ENCODE measurements around the gene TSR3. TPM values are rescaled to one million over a fixed set of nuclear protein-coding genes. Genes with fewer than 3 reads are reported as not detected.

TSR3 gene
- total RNA-seq, 4 donors from 2014 or later, result 42.4 to 78.5 (median 61.9) TPM

DNA sequence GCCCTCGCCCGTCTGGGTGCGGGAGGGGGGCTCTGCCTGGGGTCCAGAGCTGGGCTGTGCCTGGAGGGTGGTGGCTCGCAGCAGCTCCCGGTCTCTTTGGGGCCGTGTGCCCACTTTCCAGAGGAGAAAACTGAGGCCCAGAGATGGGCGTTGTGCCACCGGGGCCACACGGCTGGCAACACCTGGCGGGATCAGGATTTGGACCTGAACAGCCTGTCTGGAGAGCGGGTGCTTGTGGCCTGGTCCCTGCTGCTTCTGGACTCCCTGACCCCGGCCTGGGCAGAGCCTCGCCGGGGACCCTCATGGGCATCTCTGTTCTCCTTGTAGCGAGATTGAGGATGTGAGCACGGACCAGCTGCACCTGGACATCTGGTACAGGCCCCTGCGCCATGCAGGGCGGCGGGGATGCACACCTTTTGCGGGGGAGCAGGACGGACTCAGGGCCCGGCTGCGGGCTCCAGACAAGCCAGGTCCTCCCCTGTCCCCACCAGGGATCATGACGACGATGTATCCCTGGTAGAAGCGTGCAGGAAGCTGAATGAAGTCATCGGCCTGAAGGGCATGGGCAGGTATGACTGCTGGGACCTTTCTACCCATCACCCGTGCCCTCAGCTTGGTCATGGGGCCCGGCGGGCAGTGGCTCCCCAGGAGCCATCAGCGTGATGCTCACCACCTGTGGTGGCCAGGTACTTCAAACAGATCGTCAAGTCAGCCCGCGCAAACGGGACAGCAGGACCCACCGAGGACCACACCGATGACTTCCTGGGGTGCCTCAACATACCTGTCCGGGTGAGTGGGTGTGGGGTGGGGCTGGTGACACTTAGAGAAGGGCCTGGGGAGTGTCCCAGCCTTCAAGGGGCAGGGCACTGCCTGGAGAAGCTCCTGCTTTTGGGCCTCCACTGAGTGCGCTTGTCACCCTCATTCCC, 9.9 kb downstream of the TSR3 start:
- ATAC-seq (ENCODE audit: low FRiP score) (no peak), DNase-seq (ENCODE audit: low spot score) (no peak)
- TF ChIP-seq, protein P1, sequence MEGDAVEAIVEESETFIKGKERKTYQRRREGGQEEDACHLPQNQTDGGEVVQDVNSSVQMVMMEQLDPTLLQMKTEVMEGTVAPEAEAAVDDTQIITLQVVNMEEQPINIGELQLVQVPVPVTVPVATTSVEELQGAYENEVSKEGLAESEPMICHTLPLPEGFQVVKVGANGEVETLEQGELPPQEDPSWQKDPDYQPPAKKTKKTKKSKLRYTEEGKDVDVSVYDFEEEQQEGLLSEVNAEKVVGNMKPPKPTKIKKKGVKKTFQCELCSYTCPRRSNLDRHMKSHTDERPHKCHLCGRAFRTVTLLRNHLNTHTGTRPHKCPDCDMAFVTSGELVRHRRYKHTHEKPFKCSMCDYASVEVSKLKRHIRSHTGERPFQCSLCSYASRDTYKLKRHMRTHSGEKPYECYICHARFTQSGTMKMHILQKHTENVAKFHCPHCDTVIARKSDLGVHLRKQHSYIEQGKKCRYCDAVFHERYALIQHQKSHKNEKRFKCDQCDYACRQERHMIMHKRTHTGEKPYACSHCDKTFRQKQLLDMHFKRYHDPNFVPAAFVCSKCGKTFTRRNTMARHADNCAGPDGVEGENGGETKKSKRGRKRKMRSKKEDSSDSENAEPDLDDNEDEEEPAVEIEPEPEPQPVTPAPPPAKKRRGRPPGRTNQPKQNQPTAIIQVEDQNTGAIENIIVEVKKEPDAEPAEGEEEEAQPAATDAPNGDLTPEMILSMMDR (IDR thresholded peaks at IDR 0.05), result no peak

DNA sequence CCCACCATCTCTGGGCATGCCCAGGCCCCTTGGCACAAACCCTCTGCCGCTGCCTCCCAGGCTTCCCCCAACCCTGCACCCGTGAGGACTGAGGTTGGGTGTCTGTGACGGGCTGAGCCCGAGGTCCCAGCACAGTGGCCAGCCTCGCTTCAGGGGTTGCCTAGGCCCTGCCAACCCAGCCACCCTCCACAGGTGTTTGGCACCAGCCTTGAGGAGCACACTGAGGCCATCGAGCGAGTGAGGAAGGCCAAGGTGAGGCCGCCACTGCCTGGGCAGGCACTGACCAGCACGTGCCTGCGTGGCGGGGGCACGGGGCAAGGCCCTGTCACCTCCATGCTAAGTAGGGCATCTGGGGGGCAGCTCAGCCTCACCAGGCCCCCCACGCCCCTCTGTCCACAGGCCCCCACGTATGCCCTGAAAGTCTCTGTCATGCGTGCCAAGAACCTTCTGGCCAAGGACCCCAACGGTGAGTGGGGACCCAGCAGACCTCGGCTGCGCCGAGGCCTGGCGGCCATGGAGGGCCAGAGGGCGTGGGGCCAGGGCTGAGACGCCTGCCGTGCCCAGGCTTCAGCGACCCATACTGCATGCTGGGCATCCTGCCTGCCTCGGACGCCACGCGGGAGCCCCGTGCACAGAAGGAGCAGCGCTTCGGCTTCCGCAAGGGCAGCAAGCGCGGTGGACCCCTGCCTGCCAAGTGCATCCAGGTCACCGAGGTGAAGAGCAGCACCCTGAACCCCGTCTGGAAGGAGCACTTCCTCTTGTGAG, 10.8 kb downstream of the TSR3 start:
- TF ChIP-seq, protein P1 (IDR thresholded peaks at IDR 0.05), result no peak
- DNase-seq (ENCODE audit: low spot score) (no peak), ATAC-seq (ENCODE audit: low FRiP score) (no peak)

DNA sequence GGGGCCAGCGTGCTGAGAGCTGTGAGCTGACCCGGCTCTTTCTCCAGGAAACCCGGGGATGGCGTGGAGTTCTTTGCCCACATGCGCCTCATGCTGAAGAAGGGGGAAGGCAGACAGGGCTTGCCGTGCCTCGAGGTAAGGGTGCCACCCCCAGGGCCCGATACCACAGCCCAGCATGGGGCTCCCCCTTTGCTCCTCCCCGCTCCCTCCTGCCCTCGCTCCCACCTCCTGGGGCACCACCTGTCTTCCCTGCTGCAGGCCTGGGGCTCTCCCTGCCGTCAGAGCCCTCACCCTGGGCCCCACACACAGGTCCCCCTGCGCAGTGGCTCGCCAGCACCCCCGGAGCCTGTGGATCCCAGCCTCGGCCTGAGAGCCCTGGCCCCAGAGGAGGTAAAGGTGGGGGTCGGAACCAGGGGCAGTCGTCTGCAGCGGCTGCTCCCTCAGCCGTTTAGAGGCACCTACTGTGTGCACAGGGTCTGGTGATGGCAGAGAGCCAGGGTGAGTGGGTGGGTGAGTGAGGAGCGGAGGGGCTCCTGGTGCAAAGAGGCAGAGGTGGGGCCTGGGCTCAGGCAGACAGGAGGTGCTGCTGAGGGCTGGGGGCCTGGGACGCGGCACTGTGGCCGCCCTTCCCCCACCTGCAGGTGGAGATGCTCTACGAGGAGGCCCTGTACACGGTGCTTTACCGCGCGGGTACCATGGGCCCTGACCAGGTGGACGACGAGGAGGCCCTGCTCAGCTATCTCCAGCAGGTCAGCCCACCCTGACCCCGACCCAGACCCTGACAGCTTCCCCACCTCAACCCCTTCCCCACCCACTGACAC, 12.6 kb downstream of the TSR3 start:
- DNase-seq (ENCODE audit: low spot score) (no peak), ATAC-seq (ENCODE audit: low FRiP score) (no peak)
- TF ChIP-seq, protein P1 (IDR thresholded peaks at IDR 0.05), result no peak

DNA sequence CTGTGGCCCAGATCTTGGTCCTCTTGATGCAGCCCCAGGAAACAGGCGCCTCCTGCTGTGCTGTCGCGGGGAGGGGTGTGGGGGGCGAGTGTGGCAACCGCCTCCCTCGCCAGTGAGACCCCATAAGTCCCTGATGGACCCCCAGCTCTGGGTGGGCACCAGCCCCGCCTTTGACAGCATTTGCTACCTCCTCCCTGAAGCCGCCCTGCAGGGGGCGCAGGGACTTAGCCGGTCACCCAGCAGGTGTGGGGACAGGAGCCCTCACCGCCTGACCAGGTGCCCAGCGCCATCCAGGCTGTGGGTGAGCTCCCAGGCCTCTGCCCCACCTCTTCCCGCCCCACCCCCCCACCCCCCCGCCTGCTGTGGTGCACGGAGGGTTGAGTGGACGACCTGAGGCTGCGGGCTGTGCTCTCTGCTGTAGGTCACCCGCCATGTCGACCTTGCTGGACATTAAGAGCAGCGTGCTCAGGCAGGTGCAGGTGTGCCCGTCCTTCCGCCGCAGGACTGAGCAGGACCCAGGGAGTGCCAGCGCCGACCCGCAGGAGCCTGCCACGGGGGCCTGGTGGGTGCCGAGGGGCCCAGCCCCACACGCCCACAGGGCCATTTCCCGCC, 13.5 kb downstream of the TSR3 start:
- DNase-seq (ENCODE audit: low spot score) (no peak), ATAC-seq (ENCODE audit: low FRiP score) (no peak)
- TF ChIP-seq, protein P1 (IDR thresholded peaks at IDR 0.05), result no peak

DNA sequence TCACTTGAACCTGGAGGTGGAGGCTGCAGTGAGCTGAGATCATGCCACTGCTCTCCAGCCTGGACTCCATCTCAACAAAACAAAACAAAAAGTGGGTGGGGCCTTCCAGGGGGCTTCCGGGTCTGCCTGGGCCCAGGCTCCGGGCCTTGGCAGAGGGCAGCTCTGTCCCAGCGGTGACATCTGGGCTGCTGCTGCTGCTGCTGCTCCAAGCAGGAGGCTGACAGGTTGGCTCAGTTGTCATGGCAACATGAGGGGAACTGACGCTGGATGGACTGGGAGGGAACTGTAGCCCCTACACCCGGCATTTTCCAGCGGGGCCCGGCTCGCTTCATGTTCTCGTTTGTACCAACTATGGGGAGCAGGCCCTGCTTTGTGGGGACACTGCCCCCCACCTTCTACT, 14.2 kb downstream of the TSR3 start:
- TF ChIP-seq, protein P1 (IDR thresholded peaks at IDR 0.05), result no peak
- DNase-seq (ENCODE audit: low spot score), result no peak
- ATAC-seq (ENCODE audit: low FRiP score), result no peak

DNA sequence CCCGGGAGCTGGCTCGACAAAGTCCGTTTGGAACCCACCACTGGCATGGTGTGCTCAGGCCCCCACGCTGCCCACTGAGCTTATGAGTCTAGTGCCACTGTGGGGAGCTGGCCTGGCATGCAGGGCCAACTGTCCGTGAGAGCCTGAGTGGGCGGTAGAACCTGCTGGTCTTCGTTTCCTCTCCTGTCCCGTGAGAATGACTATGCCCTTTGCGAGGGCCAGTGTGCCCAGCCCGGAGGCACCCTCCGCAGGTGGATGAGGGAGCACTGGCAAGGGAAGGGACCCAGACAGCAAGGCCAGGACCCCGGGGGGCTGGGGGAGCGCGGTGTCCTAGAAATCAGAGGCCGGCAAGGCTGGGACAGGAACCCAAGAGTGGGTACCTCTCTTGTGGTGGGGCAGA, 15.1 kb downstream of the TSR3 start:
- no peak for DNase-seq (ENCODE audit: low spot score)
- TF ChIP-seq, protein P1 (IDR thresholded peaks at IDR 0.05), result no peak
- no peak for ATAC-seq (ENCODE audit: low FRiP score)

Data from omental fat pad (tissue), 4 donors.